Cardiac muscle cell (in vitro differentiated cells and primary cell): Measurements from ENCODE around the gene SEC61B. TPM values are rescaled to one million over a fixed set of nuclear protein-coding genes. Genes with fewer than 3 reads are reported as not detected.

Experiments
- DNase-seq, 2 donors: peaks; one replicate each; pipeline versions ENCODE4 v3.0.0 to v3.0.0-alpha.2; 2010 to 2017; ENCODE audit warnings: low read depth in 1 of 2, low spot score in 1 of 2
- H3K27ac ChIP-seq: fragments of 200-600 bp; sonication (generic); 2 replicates; pipeline ENCODE4 v1.5.1; 2016
- H3K27me3 ChIP-seq: fragments of 200-600 bp; sonication (generic); 2 replicates; pipeline ENCODE4 v1.6.0; 2016; ENCODE audit warnings: control low read depth
- H3K36me3 ChIP-seq: fragments of 200-600 bp; sonication (generic); 2 replicates; pipeline ENCODE4 v1.5.1; 2016; ENCODE audit warnings: control low read depth
- H3K4me1 ChIP-seq: fragments of 200-600 bp; sonication (generic); 2 replicates; pipeline ENCODE4 v1.8.1; 2017; ENCODE audit warnings: low read depth, mild to moderate bottlenecking, mixed run types
- H3K4me3 ChIP-seq: fragments of 200-600 bp; sonication (generic); 2 replicates; pipeline ENCODE4 v1.5.1; 2016; ENCODE audit warnings: mild to moderate bottlenecking
- H3K9me3 ChIP-seq: fragments of 200-600 bp; sonication (generic); 2 replicates; pipeline ENCODE4 v1.5.1; 2017; ENCODE audit warnings: low read depth, mild to moderate bottlenecking, control low read depth
- polyA plus RNA-seq: library from polyadenylated mRNA; unstranded; fragments of >200 nt; fragmentation: Nextera tagmentation; extraction: Ambion mirVana; gene quantifications from 2 replicates; pipeline ENCODE4 v1.2.1, GENCODE V29; 2016
- total RNA-seq: library from RNA; depleted of rRNA; stranded (reverse); fragments of >200 nt; gene quantifications from 2 replicates; pipeline ENCODE4 v1.2.3, GENCODE V29; 2016
- TF ChIP-seq, protein P1 (sequence below): IDR thresholded peaks from 2 replicates; pipeline ENCODE4 v1.5.1; 2012; ENCODE audit warnings: low read depth, mild to moderate bottlenecking, low read length

SEC61B gene
- total and polyA plus RNA-seq, 2 experiments from 2014 or later: 57.8 to 213 TPM

DNA sequence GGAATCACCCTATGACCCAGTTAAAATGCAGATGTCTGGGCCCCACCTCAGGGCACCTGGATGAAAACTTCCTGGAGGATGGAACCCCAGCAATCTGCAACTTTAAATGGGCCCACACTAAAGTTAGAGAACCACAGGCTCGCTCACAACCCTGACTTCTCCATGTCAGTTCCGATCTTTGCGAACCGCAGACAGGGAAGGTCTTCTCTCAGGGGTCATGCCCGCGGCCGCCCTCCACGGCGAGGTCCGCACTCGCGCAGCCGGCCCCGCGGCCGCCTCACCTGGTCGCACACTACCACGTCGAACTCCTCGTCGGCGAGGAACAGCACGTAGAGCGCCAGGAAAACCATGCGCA lies 839 bp upstream of the SEC61B start:
- H3K4me1 ChIP-seq: peaks cover 29% of the 10 kb centered on the region
- H3K36me3 ChIP-seq: peaks cover 26% of the 10 kb centered on the region
- TF ChIP-seq, protein P1, sequence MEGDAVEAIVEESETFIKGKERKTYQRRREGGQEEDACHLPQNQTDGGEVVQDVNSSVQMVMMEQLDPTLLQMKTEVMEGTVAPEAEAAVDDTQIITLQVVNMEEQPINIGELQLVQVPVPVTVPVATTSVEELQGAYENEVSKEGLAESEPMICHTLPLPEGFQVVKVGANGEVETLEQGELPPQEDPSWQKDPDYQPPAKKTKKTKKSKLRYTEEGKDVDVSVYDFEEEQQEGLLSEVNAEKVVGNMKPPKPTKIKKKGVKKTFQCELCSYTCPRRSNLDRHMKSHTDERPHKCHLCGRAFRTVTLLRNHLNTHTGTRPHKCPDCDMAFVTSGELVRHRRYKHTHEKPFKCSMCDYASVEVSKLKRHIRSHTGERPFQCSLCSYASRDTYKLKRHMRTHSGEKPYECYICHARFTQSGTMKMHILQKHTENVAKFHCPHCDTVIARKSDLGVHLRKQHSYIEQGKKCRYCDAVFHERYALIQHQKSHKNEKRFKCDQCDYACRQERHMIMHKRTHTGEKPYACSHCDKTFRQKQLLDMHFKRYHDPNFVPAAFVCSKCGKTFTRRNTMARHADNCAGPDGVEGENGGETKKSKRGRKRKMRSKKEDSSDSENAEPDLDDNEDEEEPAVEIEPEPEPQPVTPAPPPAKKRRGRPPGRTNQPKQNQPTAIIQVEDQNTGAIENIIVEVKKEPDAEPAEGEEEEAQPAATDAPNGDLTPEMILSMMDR: no peak
- peak overlapping the region; percentile 99 for H3K27ac ChIP-seq
- no peaks in the 10 kb centered on the region for H3K9me3 ChIP-seq
- H3K4me3 ChIP-seq: peak overlapping the region; percentile 88
- DNase-seq: no peak
- no peaks in the 10 kb centered on the region for H3K27me3 ChIP-seq

DNA sequence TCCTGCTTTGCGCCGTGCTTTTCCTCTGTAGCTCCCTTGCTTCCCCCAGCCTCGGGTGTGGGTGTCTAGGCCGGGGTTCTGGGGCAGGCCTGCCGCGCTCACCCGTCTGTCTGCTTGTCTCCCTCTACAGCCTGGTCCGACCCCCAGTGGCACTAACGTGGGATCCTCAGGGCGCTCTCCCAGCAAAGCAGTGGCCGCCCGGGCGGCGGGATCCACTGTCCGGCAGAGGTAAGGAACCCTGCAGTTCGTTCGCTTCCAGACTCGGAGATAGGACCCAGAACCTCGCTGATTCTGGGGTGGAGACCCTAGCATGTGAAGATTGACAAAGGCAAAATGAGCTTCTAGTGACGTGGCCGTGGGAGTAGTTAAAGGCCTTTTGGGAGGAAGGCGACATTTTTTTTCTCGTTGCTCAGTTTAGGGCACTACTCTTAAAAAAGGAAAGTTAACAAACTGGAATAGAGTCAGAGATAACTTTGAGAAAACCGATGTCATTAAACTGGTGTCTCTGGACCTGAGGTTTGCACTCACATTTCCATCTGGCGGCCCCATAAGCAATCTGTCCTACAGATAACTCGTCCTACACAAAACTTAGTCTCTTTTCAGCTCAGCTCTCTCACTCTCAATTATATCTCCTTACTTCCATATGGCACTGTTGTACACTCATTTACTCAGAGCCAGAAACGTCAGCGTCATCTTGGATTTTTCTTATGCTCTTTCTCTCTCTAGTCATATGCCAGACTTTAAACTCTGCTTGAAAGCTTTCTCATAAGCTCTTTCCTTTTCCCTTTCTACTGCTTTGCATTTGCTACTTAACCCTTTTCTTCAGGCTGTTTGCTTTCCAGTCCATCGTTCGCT lies 561 bp downstream of the SEC61B start:
- TF ChIP-seq, protein P1: peak; percentile 12
- peak in 1 of 2 donors; percentile 22 for DNase-seq
- Histone ChIP-seq H3K36me3 (peaks cover 22% of the 10 kb centered on the region), H3K9me3 (no peaks in the 10 kb centered on the region), H3K4me3 (peak overlapping the region; percentile 88), H3K4me1 (peaks cover 29% of the 10 kb centered on the region), H3K27ac (peak overlapping the region; percentile 99), H3K27me3 (no peaks in the 10 kb centered on the region)

DNA sequence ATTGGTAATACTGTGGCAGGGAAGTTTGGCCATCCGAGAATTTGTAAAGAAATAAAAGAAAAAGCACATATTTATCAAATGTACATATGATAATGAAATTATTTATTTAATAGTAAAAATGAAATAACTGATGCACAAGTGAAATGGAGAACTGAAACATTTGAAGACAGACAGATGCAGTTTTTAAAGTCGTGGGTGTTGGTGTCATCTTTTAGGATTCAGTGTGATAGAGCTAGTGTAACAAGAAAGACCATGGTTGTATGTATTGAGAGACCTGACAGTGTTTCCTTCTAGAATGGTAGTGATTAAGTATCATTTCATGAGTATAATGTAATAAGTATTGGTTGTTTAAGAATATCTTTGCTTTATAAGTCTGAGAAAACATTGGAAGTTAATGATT lies 2.4 kb downstream of the SEC61B start:
- peaks cover 28% of the 10 kb centered on the region for H3K4me1 ChIP-seq
- H3K36me3 ChIP-seq: peaks cover 31% of the 10 kb centered on the region
- no peak for DNase-seq
- H3K27ac ChIP-seq: no peak overlapping the region
- TF ChIP-seq, protein P1: no peak
- no peak overlapping the region for H3K4me3 ChIP-seq
- H3K27me3 ChIP-seq: no peaks in the 10 kb centered on the region
- no peaks in the 10 kb centered on the region for H3K9me3 ChIP-seq

DNA sequence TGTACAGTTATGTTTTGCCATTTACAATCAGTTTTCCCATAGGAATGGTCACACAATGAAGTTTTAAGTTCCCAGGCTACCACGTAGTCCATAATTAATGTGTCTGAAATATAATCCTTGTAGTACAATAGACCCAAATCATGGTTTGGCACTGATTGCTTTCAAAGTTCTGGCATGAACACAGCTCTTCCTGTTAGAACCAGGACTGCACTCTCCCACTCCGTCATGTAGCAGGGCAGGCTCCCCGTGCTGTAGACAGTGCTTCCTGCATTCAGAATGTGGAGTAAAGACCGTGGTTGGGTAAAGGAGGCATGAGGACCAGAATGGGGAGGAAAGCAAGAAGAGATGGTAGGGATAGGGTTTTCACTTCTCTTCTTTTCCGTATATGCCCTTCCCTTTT lies 4.0 kb downstream of the SEC61B start:
- H3K36me3 ChIP-seq: peaks cover 42% of the 10 kb centered on the region
- no peaks in the 10 kb centered on the region for H3K27me3 ChIP-seq
- peaks cover 14% of the 10 kb centered on the region for H3K4me1 ChIP-seq
- H3K9me3 ChIP-seq: no peaks in the 10 kb centered on the region
- no peak overlapping the region for H3K4me3 ChIP-seq
- no peak overlapping the region for H3K27ac ChIP-seq
- no peak for DNase-seq
- TF ChIP-seq, protein P1: no peak

DNA sequence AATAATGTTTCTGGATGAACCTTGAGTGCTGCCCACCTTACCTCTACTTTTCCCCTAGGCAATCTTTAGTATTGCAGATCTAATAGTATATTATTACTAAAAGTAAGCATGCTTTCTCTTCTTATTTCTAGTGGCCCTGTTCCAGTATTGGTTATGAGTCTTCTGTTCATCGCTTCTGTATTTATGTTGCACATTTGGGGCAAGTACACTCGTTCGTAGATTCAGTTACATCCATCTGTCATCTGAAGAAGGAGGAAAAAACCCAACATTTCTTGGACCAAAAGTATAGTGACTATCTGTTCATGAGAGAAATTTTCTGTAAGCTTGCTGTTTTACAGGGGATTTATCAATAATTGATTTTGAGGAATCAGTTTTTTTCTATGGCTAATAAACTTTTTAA lies 8.1 kb downstream of the SEC61B start:
- Histone ChIP-seq H3K4me3 (no peak overlapping the region), H3K27me3 (no peaks in the 10 kb centered on the region), H3K27ac (no peak overlapping the region), H3K36me3 (peaks cover 29% of the 10 kb centered on the region), H3K4me1 (no peaks in the 10 kb centered on the region), H3K9me3 (no peaks in the 10 kb centered on the region)
- TF ChIP-seq, protein P1: no peak
- no peak for DNase-seq
